G401 (cell line): ENCODE data around the gene ZNF628. TPM values are rescaled to one million over a fixed set of nuclear protein-coding genes. Genes with fewer than 3 reads are reported as not detected.

Experiments used
- DNase-seq: peaks from one replicate; pipeline ENCODE4 v3.0.0-alpha.2; 2015; ENCODE audit warnings: low spot score
- in situ Hi-C: cut with HindIII; loops from 2 replicates; pipeline ENCODE4 v1.10.0; 2016; ENCODE audit warnings: low sequenced_read_pairs, mixed read lengths
- total RNA-seq: library from RNA; depleted of rRNA; stranded (reverse); fragments of >200 nt; shearing (Covaris generic); gene quantifications from 2 replicates; pipeline ENCODE4 v1.2.3, GENCODE V29; 2014; rRNA removed

ZNF628 gene
- 13.3 and 27.6 TPM in 2 replicates for total RNA-seq

DNA sequence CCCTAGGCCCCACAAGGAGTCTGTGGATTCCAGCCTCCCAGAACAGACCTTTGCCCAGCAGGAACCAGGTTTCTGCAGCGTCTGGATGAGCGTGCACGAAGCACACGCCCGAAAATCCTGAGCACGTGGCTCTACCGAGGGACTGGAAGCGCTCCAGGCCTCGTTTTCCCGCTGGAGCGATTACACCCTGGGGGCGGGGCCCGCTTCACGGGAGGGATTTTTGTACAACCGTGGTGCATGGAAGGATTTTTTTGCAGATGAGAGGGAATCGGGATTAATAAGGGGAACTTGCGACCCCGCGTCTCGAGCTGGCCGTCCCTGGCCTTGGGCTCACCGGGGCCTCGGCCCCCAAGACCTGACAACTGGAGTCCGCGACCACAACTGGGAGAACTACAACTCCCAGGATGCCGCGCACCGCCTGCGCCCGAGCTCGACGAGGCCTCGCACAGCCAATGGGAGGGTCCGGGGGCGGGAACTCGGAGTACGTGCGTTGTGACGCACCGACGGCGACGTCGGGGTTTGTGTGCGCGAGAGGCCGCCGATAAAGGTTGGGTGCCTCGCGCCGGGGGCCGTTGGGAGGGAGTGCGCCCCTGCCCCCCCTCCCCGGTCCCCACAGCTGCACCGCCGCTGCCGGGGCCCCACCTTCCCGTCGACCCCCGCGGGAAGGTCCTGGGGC, at the start of gene ZNF628:
Gene ZNF628, plus strand, starts transcription at position 518 of the 676 bp plus-strand sequence. CDS start 3,294 bp downstream, outside the sequence.
- in situ Hi-C loops = no loop called here
- DNase-seq = peak; percentile 99

DNA sequence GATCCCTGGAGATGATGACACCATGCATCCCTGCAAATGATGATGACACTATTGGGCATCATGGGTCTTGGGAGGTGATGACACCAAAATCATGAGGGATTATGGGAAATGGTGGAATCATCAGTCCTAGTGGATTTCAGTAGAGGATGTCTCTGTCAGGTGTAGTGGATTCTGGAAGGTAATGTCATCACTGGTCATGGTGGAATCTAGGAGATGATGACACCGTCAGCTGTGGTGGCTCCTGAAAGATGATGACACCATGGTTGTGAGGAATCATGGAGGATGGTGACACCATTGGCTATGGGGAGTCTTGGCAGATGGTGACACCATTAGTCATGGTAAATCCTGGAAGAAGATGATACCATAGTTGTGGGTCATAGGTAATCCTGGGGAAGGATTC, 45.2 kb upstream of the ZNF628 start:
- in situ Hi-C loops = no loop called here
- no peak for DNase-seq

DNA sequence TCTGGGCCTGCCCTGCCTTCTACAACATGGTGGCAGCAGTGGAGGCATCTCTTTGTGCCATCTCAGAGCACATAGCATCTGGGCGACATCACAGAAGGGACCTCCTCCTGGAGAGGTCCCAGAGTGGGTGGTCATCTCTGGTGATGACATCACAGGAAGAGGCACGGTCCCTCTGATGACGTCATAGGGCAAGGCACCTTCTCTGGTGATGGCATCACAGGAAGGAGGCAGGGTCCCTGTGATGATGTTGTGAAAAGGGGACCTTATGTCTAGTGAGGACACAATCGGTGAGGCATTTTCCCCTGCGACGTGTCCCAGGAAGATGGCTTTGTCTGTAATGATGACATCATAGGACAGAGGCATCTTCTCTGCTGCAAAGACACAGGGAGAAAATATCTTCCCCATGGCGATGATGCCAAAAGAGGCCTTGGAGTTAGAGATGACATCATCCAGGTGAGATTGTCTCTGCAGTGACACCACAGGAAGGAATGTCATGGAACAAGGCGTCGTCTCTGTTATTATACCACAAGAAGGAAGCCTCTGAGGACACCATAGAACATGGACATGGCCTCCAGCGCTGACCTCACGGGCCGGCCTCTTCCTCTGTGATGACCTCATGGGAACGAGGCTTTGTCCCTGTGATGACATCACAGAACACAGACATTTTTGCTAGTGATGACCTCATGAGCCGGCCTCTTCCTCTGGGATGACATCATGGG, 44.0 kb upstream of the ZNF628 start:
- no peak for DNase-seq
- in situ Hi-C loops = no loop called here

DNA sequence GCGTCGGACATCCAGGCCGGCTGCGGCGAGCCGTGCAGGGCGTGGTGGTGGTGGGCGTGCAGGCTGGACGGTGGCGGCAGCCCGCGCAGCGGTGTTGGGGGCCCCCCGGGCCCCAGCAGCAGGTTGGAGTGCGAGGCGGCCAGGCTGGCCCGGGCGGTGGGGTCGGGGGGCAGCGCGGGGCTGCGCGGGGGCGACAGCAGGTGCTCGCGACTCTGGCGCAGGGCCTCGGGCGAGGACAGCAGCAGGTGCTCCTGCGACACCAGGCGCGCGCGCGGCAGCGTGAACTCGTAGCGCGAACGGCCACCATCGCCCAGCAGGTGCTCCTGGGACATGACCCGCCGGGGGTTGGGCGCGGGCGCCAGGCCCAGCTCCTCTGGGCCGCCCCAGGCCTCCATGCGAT, 43.1 kb upstream of the ZNF628 start:
- no peak for DNase-seq
- in situ Hi-C loops = no loop called here

DNA sequence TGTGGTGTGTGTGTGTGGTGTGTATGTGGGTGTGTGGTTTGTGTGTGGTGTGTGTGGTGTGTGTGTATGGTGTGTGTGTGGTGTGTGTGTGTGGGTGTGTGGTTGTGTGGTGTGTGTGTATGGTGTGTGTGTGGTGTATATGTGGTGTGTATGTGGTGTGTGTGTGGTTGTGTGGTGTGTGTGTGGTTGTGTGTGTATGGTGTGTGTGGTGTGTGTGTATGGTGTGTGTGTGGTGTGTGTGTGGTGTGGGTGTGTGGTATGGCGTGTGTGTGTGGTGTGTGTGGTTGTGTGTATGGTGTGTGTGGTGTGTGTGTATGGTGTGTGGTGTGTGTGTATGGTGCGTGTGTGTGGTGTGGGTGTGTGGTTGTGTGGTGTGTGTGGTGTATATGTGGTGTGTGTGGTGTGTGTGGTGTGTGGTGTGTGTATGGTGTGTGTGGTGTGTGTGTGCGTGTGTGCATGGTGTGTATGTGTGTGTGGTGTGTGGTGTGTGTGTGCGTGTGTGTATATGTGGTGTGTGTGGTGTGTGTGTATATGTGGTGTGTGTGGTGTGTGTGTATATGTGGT, 42.0 kb upstream of the ZNF628 start:
- no peak for DNase-seq
- in situ Hi-C loops = no loop called here

DNA sequence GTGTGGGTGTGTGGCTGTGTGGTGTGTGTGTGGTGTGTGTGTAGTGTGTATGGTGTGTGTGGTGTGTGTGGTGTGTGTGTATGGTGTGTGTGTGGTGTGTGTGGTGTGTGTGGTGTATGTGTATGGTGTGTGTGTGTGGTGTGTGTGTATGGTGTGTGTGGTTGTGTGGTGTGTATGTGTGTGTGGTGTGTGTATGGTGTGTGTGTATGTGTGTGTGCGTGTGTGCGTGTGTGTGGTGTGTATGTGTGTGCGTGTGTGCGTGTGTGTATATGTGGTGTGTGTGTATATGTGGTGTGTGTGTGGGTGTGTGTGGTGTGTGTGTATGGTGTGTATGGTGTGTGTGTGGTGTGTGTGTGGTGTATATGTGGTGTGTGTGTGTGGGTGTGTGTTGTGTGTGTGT, 41.4 kb upstream of the ZNF628 start:
- DNase-seq = no peak
- in situ Hi-C loops = no loop called here

DNA sequence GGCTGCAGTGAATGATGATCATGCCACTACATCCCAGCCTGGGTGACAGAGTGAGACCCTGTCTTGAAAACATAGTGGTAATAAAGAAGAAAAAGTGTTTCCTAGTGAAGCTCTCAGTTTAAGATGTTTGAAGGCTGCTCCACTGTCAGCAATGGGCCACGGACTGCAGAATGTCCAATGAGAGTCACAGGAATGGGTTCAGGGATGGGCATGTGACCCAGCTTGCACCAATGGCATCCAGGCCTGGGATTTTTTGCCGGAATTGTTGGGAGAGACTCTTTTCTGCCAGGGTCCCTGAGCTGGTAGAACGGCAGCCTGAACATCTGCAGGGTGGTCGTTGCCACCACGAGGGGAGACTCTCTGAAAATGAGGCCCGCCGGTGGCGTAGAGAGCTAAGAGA, 39.6 kb upstream of the ZNF628 start:
- in situ Hi-C loops = no loop called here
- no peak for DNase-seq

DNA sequence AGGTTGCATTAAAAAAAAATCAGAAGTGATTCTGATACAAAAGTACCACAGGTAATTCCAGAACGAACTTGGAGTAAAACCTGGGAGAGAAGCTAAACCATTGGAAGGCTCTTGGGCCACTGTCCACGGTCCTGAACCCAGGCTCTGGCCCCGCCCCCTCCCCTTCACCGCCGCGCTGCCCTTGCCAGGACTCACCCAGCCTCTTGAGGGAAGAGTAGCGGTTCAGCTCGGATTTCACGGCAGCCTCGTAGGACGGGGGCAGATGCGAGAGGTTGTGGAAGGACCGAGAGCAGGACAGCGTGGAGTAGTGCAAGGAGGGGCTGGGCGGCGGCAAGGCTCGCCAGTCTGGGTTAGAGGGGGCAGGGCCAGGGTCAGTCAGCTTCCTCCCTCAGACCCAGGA, 39.0 kb upstream of the ZNF628 start:
- in situ Hi-C loops = no loop called here
- peak; percentile 32 for DNase-seq

DNA sequence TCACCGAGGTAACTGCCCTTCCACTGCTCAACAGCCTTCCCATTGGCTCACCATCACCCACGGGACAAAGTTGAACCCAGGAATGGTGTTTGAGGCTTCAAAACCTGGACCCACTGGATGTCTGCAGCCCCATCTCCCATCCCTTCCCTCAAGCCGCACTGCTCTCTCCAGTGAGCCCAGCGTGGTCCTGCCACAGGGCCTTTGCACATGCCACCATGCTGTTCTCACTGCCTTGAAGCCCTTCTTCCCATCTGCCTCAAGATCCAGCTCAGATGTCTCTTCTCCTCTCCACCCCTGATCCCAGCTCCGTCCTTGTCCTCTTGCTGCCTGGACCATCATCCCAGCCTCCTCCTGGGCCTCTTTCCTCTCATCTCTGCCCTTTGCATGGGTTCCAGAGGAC, 37.4 kb upstream of the ZNF628 start:
- DNase-seq = no peak
- in situ Hi-C loops = no loop called here

DNA sequence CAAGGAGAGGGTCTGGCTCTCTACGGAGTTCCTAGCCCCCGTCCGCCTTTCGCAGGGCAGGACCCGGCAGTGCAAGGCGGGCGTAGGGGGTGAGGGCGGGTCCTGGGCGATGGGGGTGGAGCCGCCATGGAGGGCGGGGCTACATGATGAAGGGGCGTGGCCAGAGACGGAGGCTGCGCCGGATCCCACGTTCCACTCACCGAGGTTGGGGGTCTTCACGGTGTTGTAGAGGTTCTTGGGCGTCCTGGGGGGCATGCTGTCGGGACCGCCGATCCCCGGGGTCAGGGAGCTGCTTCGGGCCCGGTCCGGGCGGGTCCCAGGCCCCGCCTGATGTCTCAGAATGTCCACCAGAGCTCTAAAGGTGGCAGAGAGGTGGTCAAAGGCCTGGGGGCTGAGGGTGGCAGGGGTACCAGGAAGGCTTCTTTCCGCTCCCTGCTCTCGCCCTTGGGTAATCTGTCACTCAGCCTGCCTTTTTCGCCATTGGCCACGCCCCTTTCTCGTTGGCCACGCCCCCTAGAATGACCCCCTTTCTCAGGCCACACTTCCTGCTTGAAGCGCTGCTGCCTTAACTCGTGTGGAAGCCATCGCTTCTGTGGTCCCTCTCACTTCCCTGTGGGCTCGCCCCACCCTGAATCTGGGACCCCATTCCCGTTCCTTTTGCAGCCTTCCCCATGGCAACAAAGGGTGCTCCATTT, 35.9 kb upstream of the ZNF628 start:
- in situ Hi-C loops = no loop called here
- no peak for DNase-seq

DNA sequence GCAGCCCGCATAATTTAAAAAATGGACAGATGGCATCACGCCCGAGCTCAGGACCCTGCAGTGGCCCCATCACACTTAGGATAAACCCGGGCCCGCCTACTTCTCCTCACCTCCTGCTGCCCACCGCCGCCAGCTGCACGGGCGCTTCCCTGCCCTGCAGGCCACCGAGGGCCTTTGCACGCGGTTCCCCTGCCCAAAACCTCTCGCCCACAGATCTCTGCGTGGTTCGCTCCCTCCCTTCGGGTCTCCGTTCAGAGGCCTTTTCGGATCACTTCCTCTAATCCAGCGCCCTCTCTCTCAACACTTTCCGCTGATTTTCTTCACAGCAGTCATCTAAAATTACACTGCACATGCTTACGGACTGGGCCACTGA, 35.1 kb upstream of the ZNF628 start:
- no peak for DNase-seq
- in situ Hi-C loops = no loop called here

DNA sequence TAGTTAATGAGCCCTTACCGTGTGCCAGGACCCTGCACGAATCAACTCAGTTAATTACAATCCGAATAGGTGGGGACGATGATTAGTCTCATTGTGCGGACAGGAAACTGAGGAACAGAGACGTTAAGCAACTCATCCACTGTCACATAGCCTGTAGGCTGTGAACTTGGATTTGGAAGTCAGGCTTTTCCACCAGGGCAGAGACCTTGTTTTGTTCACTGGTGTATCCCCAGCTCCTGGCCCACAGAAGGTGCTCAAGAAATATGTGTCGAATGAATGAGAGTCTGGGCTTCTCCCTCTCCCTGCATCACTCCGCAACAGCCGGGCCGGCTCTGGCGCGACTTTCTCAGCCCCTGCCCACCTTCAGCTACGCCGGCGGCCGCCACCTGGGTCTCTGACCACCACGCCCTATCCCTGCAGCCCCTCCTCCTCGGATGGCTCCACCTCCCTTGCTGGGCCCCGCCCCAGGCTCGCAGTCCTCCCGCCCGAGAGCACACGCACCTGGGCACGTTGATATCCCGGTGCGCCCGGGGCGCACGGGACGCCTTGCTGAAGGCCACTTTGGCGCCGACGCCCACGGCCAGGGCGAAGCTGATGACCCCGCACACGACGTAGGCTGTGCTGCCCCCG, 34.6 kb upstream of the ZNF628 start:
- peak; percentile 66 for DNase-seq
- in situ Hi-C loops = no loop called here

DNA sequence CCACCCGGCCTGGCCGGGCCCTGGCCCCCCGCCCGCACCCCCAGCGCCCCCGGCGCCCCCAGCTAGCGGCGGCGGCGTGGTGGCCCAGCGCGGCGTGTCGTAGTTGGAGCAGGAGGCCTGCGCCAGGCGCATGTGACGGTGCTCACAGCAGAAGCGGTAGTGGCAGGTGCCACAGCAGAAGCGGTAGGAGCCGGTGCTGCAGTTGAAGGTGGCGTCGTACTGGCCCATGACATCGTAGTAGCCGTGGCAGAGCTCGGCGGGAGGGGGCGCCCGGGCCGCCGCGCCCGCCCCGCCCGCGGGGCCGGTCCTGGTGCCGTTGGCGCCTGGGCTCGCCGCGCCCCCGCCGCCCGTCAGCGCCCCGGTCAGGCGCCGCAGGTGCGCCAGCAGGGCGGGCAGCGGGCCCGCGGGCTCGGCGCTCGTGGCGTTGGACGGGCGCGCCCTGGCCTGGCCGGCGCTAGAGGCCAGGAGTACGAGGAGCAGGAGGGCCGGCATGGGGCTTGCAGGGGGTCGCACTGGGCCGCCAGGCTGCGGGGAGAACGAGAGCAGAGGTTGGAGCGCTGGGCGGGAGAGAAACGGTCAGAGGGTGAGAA, 34.0 kb upstream of the ZNF628 start:
- DNase-seq = peak; percentile 46
- in situ Hi-C loops = no loop called here

DNA sequence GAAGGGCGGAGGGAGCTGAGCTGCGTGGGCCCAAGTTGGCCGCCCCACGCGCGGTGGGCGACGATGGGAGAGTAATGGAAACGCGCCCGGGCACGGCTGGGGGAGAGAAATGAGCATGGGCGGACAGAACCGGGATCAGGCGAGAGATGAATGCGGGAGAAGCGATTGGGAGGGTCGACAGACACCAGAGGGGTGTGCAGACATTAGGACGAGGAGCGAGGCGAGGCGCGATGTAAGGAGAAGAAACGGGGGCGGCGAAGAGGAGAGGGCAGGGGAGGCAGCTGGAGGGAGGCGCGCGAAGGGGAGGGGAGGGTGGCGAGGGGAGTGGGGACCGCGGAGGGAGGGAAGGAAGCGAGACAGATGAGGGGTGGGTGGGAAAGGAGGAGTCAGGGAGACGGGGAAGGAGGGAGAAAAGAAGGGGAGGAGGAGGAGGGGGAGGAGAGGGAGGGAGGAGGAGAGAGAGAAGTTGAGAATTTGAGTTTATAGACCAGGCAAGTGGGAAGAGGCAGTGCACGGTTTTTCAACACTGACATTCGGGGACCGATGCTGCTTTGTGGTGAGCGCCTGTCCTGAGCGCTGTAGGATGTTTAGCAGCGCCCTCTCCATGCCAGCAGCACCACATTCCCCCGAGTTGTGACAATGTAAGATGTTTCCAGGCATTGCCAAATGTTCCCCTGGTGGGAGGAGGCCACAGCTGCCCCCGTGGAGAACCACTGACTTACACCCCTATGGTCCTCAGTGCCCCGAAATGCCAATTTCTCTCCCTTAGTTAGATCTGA, 33.2 kb upstream of the ZNF628 start, which contains the start of gene SHISA7:
Gene SHISA7, minus strand, starts transcription at position 256 of the 779 bp plus-strand sequence. CDS start 437 bp downstream, outside the sequence.
- in situ Hi-C loops = no loop called here
- DNase-seq = peak; percentile 67

DNA sequence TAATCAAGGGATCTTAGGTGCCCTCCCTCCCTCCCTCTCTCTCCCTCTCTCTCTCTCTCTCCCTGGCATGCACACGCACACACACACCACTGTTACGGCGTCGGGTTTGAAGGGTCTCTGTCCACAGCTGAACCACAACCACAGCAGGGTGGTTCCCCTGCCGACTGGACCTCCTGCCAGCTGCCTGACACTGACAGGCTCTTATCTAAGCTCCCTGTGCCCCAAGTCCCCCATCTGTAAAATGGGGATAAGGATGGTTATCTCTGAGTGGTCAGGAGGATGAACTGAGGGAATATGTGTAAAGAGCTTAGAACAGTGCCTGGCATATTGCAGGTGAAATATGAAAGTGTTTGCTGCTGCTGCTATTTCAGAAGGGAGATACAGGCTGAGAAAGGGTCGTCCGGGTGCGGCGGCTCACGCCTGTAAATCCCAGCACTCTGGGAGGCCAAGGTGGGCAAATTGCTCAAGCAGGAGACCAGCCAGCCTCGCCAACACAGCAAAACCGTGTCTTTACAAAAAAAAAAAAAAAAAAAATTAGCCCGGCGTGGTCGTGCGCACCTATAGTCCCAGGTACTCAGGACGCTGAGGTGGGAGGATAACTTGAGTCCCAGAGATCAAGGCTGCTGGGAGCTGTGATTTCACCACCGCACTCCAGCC, 32.5 kb upstream of the ZNF628 start:
- no peak for DNase-seq
- in situ Hi-C loops = no loop called here

DNA sequence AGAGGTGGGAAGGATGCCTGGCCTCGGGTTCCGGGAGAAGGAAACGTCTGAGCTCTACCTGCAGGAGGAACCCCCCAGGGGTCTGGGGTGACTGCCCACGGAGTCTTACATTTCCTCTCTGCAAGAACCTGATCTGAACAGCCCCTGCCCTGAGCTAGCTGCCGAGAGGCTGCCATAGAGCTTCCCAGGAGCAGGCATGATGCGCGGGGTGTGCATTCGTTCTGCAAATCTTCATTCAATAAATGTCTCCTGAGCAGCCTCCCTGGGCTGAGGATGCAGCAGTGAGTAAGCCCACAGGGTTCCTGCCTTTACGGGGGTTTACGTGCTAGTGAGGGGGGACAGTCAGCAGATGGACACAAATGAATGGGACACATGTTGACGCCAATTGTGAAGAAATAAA, 31.8 kb upstream of the ZNF628 start:
- in situ Hi-C loops = no loop called here
- DNase-seq = no peak

DNA sequence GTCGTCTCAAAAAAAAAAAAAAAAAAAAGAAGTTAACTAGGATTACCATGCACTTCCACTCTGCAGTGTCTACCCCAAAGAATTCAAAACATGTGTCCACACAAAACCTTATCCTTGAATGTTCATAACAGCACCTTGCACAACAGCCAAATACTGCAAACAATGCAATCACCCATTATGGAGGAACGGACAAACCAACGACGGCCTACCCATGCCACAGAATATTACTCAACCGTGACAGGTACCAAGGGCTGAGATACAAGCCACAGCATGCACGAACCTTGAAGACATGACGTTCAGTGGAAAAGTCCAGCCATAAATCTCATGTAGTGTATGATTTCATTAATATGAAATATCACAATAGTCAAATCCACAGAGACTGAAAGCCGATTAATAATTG, 30.4 kb upstream of the ZNF628 start:
- in situ Hi-C loops = no loop called here
- DNase-seq = no peak
